NCI-H510A treated with DMSO at 0.1 percent for 48 hours (cell line): ENCODE measurements around the gene CYP2A6.
A peak's percentile ranks its signal among the peaks of the same experiment; 100 is the strongest.
"Not testable (repeated sequence)": the region's sequence is repeated elsewhere in the genome, so short reads cannot be mapped to it uniquely, and the experiment has no call there.

Experiments
- DNase-seq: peaks from one replicate; lab custom pipeline; 2025; lab: John Stamatoyannopoulos, UW

CYP2A6 gene

DNA sequence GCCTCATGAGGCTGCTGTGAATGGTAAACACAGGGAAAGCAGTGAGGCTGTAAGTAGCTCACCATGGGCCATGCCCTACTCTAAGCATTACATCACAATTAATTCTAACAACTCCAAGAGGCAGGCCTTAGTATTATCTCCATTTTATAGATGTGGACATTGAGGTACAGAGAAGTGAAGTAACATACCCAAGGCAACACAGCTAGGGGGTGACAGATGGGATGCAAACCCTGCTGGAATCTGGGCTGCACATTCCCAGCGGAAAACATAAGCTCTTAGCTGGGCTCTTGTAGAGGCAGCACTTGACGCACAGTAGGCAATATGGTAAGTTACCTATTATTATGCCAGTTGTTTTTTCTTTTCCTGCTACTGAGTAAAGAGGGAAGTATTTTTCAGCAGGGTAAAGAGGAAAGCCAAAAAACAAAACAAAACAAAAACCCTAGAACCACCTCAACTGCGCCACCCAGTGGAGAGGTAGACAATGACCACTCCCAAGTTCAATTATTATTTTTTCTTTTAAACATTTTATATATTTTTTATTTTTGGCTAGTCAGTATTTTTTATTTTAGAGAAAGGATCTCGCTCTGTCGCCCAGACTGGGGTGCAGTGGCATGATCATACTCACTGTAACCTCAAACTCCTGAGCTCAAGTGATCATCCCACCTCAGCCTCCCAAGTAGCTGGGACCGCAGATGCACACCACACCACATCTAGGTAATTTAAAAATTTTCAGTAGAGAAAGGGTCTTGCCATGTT lies 30.6 kb downstream of the CYP2A6 start:
- DNase-seq: peak; percentile 5

DNA sequence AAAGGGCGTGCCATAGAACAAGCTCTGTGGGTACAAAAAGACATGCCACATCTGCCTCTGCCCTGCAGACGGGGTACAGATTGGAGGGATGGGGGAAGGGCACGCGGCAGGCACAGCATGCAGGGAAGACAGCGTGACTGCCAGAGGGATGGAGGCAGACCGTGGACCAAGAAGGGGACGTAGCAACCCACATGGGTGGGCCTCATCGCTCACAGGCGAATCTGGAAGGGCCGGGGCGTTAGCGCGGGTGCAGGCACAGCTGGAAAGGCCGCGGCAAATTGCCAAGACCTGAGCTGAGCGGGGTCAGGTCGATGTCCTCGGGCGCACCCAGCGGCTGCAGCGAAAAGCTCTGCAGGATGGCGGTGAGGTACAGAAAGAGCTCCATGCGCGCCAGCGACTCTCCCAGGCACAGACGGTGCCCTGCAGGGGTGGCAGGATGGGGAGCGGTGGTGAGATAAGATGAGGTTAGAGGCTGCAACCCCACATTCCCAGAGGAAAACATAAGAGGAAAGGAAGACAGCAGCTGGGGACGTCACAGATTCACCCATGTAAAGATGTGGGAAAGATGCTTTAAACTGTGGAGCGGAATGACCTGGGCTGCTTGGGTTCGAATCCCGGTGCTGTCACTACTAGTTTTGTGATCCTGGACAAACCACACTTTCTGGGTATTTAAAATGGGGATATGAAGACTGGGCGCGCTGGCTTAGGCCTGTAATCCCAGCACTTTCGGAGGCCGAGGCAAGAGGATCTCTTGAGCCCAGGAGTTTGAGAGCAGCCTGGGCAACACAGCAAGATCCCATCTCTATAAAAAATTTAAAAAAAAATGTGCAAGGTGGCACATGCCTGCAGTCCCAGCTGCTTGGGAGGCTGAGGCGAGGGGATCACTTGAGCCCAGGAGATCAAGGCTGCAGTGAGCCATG lies 31.5 kb downstream of the CYP2A6 start:
- peak; percentile 7 for DNase-seq

DNA sequence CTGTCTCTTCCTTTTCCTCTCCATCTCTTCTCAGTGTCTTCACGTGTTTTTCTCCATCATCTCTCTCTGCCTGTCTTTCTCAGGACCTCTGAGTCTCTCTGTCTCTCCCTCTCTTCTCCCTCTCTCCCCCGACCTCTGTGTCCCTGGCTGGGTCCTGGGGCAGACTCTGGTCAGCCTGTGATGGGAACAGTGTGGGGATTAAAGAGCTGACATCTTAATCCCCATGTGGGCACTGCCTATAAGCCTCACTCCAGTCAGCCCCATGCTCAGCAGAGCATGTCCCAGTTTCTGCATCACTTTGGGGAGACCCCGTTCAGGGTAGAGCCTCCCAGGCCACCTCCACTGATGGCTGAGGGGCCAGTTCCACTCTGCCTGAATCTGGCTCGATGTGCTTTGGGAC lies 35.0 kb downstream of the CYP2A6 start:
- DNase-seq: no peak

DNA sequence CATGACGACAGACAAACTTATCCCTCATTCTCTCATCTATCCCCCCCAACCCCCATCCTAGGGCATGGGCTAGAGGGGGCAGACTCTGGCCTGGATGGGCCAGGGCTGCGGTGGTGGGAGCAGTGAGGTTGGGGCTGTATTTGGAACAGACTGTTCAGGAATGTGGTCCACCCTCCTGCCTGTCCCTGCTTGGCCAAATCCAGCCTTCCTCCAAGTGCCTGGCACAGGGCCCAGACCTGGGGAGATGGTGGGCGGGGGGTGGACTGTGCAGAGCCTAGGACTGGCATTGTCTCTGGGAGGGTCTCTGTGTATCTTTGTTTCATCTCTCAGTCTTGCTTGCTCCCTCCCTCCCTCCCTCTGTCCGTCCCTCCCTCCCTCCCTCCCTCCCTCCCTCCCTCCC lies 37.1 kb downstream of the CYP2A6 start:
- no peak for DNase-seq

DNA sequence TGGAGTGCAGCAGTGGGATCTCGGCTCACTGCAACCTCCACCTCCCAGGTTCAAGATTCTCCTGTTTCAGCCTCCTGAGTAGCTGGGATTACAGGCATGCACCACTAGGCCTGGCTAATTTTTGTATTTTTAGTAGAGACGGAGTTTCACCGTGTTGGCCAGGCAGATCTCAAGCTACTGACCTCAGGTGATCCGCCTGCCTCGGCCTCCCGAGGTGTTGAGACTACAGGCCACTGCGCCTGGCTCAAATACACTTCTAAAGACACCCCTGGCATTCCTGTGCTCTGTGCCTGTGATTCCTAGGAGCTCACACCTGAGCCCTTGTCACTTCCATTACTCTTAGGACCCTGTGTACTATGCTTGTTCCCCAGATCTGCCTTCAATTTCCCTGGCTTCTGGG lies 37.7 kb downstream of the CYP2A6 start:
- DNase-seq: not testable (repeated sequence)

DNA sequence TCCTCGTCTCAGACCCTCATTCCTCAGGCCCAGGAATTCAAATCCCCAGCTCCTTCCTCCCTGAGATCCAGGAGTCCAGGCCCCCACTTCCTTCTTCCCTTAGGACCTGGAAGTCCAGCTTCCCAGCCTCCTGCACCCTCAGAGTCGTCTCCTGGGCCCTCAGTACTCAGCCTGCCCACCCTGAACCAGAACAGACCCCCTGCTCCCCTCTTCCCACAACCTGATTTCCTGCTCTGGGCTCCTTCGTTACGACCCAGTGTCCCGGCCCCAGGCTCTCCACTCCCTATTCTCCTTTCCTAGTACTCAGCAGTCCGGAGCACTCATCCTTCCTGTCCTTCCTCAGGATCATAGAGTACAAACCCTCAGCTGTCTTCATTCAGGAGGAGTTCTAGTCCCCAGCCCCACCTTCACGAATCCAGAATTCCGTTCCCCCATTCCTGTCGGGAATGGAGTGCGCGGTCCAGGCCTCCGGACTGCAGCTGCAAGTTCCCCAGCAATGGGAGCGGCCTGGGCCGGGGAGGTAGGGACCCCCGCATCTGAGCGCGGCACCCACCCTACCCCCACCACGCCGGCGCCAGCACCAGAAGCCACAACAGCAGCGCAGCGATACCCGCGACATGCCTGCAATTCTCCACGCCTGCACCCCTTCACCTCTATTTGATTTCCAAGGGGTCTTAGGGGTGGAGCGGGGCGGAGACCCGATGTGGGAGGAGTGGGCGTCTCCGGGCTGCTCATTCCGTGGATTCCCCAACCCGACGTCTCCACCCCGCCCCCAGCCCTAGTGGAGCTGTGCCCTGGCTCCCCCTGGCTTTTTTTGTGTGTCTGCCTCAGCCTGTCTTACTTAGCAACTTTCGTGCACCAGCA lies 38.5 kb downstream of the CYP2A6 start:
- DNase-seq: no peak

DNA sequence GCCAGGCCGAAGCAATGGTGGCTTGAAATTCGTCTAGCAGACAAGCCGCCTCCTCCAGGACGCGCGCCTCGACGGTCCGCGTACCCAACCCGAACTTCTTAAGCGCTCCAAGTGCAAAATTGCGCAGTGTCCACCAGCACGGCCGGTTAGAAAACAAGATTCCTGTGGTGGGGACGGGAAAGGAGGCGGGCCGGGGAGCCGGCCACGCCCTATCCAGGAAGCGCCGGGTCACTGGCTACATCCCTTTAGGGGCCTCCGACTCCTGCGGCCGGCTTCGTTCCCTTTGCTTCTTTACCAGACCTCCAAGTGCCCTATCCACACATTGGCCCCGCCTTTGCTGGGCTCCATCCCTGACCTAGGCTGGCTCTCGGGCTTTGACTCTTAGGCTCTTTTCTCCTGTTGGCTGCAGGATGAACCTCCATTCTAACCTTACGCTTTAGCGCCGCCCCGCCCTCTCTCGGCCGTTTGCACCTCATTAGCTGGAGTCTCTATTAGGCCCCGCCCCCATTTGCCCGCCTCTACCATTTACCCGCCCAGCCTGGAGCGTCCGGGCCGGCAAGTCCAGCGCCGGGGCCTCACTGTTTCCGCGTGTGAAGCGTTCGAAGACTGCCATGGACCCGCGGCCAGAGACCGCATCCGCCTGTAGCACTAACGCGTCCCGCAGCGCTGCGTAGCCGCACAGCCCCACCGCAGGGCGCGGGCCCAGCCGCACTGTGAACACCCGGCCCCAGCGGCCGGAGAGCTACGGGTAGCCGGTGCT lies 39.4 kb downstream of the CYP2A6 start:
- not testable (repeated sequence) for DNase-seq

DNA sequence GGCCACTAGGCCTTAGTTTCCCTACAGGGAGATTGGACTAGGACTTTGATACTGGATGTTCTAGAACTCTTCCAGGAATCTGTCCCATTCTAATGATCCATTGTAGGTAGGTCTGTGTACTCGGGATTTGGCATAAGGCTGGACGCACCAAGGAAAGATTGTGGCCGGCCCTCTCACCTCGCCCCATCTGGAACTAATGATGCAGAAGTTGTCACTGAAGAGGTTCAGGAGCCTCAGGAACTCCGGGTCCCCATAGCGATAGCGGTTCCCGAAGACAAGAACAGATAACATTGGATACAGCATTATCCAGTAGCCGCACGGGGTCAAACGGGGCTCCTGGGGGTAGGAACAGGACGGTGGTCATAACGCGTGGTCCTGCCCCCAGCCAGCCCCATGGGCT lies 40.1 kb downstream of the CYP2A6 start:
- DNase-seq: no peak

DNA sequence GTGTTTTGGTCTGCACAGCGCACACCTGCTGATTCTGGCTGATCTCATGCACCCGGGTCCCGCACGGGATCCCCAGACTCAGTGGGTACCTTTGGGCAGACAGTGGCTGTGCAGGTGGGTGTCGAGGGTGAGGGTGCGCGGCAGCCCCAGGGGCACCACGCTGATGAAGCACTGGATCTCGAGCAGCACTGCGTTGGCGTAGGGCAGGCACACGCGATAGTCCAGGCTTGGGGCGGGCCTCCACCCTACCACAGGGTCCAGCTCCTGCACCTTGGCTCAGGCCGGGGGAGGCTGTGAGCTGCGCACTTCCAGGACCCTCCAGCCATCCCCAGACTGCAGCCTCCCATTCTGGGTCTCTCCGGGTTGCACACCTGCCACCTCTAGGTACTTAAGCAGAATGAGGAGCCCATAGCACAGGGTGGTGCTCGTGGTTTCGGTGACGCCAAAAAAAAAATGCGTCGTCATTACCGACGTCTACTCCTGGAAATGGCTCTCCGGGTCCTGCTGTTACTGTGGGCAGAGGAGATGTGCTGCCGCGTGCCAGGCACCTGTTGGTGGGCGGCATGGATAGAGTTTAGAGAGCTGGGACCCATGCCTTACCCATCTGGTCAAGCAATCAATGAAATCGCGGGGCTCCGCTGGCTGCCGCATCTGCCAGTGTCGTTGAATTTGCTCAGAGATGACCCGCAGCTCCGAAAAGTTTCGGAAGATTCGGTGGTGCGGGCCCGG lies 40.7 kb downstream of the CYP2A6 start:
- no peak for DNase-seq

DNA sequence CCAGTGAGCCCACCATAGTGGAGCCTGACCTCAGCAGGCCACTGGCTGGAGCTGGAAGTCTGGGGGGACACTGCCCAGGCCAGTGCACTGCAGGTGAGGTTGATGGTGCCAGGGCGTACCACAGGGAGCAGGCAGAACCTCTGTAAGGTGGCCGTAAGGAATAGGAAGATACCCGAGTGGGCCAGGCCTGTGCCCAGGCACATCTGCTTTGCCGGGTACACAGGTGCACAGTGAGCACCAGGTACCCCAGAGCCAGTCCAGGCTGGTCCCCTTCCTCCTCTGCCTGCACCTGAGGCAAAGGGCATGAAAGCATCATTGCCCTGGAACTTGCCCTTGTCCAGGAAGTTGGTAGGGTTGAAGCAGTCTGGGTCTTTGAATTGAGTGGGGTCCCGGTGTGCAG lies 41.8 kb downstream of the CYP2A6 start:
- no peak for DNase-seq

DNA sequence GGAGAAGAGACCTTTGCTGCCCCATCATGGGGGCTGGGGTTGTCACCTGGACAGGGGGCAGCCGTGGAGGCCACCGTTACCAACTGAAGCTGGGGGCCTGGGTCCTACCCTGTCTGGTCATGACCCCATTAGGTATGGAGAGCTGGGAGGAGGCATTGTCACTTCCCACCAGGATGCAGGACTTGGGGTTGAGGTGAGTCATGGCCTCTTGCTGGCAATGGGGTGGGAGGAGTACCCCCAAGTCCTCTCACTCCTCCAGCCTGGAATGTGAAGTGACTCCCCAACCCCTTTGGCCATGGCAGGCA lies 42.3 kb downstream of the CYP2A6 start:
- DNase-seq: no peak

DNA sequence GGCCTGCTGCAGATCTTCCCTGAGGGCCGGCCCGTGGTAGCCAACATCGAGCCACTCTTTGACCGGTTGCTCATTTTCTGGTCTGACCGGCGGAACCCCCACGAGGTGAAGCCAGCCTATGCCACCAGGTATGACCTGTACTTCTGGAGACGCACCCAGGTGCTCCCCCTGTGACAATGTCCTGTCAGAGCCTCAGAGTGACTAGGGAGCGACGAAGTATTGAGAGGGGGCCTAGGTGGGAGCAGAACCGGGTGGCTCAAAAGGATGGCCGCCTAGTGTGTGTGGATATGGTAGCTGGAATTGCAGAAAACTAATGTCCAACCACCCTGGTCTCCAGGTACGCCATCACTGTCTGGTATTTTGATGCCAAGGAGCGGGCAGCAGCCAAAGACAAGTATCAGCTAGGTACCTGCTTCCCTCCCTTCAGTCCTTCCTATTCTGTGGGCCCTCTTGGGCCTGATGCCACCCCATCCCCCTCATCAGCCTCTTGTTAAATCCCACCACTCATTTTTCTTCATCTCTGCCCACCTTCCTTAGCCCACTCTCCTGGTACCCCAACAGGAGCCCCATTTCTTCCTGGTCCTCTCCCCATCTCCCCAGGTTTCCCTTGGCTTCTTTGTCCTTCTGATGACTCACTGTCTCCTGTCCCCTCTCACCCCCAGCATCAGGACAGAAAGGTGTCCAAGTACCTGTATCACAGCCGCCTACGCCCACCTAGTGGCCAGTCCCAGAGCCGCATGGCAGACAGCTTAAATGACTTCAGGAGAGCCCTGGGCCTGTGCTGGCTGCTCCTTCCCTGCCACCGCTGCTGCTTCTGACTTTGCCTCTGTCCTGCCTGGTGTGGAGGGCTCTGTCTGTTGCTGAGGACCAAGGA lies 42.9 kb downstream of the CYP2A6 start:
- no peak for DNase-seq

DNA sequence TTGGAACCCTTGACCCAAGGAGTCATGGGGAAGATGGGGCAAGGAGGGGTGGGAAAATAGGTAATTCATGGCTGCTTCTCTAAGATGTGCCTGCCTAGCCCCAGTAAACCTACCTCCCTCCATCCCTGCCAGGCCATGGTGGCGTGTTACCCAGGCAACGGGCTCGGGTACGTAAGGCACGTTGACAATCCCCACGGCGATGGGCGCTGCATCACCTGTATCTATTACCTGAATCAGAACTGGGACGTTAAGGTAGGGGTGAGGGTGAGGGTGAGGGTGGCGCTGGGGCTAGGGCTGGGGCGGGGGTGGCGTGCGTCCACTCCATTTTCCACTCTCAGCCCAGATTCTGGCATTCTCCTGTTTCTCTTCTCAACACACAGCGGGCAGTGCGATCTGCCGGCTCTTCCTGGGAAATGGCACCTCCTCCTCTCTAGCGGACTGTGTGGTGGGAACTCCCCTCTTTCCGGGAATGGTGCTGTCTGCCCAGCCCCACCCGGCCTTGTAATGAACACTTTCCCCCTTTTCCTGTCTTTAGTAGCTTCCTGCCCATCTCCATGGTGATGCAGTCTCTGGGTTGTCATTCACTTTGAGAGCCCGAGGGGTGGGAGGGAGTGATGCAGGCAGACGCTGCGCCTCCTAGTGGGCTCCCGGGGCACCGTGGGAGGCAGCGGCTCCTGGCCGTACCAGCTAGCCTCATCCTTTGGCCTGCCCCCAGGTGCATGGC lies 43.7 kb downstream of the CYP2A6 start:
- DNase-seq: peak; percentile 5

DNA sequence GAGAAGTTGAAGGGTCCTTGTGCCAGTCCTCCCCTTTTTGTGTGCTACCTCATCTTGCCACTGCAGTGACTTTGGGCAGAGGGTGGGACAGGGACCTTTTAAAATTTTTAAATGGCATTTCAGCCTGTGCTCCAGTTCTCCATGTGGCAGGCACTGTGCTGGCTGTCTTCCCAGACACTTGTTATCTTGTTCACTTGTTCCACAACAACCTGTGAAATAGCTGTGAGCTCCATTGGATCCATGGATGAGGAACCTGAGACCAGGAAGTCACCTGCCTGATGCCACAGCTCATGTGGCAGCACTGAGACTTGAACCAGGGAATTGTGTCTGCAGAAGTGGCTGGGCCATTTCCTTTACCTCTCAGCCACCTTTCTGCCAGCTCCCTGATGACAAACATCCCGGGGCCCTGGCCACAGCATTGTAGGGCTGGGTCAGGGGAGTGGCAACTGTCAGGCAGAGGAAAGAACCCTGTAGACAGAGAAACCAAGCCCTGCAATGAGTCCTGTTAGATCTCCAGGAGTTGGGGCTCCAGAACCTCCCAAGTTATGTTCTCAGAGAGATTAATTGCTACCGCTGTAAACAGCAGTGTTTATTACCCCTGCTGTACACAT lies 44.9 kb downstream of the CYP2A6 start:
- no peak for DNase-seq

DNA sequence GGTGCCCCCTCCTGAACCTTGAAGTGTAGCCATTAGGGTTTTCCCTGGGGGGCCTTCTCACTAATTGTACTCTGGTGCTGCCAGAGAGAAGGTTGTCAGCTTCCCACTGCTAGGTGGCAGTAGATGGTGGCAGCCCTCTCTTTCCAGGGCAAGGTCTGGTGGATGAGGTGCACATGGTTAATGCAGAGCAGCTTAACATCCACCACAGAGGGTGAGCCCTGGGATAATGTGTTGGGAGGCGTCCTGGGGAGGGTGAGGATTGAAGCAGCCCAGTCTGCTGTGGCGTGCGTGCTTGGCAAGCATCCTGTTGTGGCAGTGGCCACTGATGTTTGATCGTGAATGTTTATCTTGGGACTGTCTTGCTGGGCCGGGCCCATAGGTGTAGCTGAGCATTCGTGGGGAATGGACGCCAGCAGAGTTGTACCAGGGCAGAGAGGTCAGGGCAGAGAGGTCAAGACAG lies 45.4 kb downstream of the CYP2A6 start:
- no peak for DNase-seq

DNA sequence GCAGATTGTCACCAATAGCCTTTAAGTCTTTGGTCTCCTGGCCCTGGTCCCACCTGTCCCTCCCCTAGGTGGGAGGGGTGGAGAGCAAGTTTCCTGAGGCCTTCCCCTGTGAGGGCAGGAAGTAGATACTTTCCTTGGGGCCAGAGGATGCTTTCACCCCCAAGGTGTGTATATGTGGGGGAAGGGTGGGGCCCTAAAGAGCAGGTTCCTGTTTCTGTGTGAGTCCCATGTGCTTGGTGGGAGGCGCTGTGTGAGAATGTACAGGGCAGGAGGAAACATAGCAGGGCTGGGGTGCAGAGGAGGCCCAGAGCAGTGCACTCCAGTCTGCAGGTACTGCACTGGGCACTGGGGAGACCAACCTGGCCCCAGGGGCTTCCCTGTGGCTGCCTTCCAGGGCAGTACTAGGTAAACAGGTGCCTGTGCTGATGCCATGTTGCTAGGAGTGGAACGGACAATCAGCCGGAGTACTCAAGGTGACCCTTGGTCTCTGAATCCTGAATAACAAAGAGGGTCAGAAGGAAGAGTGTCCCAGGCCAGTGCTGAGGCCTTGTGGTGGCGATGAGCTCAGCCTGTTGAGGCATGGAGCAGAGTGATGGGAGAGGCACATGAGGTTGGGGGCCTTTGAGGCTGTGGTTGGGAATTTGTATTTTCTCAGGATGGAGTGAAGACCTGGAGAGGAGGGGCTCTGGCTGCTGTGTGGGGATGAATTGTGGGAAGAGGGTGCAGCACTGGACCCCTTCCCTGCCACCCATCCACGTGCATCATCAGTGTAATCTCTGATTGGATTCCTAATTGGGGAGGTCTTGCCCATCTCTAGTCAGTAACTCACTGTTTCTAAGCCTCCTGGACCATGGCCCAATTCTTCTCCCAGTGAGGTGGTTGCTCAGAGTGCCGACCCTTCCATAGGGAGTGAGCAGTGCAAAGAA lies 46.1 kb downstream of the CYP2A6 start:
- no peak for DNase-seq

DNA sequence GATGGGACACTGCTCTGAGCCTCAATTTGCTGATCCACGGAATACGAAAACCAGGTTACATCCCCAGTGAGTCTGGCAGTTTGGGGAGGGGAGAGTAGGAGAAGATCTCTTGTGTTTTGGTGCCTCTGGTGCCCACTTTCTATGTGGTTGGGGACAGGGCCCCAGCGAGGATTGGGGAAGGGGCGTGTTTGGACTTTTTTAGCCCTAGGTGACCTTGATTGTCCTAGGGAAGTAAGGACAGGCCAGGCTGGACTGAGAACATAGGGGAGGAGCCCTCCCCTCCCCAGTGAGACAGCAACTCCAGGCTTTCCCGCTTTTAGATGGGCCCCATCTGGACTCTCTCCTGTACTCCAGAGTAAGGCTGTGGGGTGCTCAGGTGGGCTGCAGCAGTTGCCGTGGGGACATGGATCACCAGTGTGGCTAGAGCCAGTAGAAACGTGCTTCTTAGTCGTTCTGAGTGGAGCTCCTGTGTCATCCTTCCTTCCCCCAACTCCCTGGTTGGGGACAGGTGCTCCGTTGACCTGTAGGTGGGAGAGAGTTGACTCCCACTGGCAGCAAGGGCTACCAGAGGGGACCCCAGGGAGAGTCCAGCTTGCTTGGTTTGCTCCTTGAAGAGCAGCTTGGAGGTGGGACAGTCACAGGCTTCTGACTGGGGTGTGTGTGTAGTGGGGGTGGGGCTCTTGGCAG lies 46.9 kb downstream of the CYP2A6 start:
- DNase-seq: no peak
